Breast epithelium (tissue), 3 donors: Measurements from ENCODE around the gene AAGAB.

ENCODE experiments used
- CTCF ChIP-seq, 3 donors: fragments of 450-650 bp; IDR thresholded peaks; one replicate each; pipeline ENCODE4 v1.5.1; 2016 to 2017; ENCODE audit warnings: antibody characterized with exemption in 3 of 3, mild to moderate bottlenecking in 3 of 3, moderate library complexity in 3 of 3
- POLR2A ChIP-seq: fragments of 450-650 bp; IDR thresholded peaks from one replicate; pipeline ENCODE4 v1.6.1; 2016; ENCODE audit warnings: antibody characterized with exemption, mild to moderate bottlenecking, moderate library complexity
- POLR2AphosphoS5 ChIP-seq, 3 donors: sonication (generic); formaldehyde crosslinking; IDR thresholded peaks; one replicate each; pipeline ENCODE4 v1.6.1; 2017; ENCODE audit warnings: antibody characterized with exemption in 3 of 3

GRCh38 chr15:67266870-67267269, 12.4 kb upstream of the AAGAB start:
- TF ChIP-seq CTCF (IDR thresholded peaks at IDR 0.05), result no peak
- TF ChIP-seq POLR2AphosphoS5 (IDR thresholded peaks at IDR 0.05), result no peak
- no peak for TF ChIP-seq POLR2A
